Measurements from ENCODE around the gene HSPH1.

HSPH1 gene

DNA sequence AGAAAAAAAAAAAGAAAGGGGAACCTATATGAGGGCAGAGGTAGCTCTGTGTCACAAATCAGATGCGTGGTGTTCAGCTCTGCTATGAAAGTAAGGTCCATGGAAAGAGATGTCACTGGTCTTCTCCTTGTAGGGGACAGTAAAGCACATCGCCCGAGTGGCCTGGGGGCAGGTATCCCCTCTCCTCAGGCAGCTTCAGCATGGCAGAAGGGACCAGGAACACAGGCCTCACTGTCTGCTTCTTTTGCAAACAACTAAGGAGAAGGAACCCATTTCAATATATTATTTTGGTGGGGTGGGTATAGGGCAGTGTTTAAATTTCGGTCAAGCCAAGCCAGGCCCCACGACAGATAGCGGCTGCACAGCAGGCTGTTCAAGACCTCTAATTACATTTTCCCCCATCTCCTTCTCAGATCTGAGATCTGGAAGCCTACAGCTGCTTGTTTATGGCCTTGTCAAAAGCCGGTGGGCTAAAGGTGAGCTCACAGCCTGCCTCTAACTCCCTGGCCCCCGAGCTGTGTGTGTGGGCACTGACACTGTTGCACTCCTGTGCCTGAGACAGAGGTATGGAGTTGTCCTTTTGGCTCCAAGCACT, 72.8 kb downstream of the HSPH1 start:
- peaks cover 0 to 5% of the 10 kb centered on the region in 2 donors for H3K27me3 ChIP-seq (ENCODE audit: control insufficient read depth in 2 of 2, insufficient read depth in 2 of 2, low read length in 2 of 2)
- H3K4me1 ChIP-seq (ENCODE audit: control insufficient read depth in 2 of 2, insufficient read depth in 2 of 2, low read length in 2 of 2): no peaks in the 10 kb centered on the region
- no peak overlapping the region for H3K27ac ChIP-seq (ENCODE audit: low read depth in 2 of 2, low read length in 2 of 2)
- no peak overlapping the region for H3K4me3 ChIP-seq (ENCODE audit: low read length in 2 of 2)
- no peaks in the 10 kb centered on the region for H3K9me3 ChIP-seq (ENCODE audit: control insufficient read depth in 2 of 2, low read length in 2 of 2)
- H3K9ac ChIP-seq (ENCODE audit: low read depth in 1 of 2, low read length in 2 of 2): no peak overlapping the region
- H3K36me3 ChIP-seq (ENCODE audit: control insufficient read depth in 2 of 2, insufficient read depth in 2 of 2, low read length in 2 of 2): no peaks in the 10 kb centered on the region
